ENCODE data around the gene RNF123. TPM values are rescaled to one million over a fixed set of nuclear protein-coding genes. Genes with fewer than 3 reads are reported as not detected.

RNF123 gene
- total RNA-seq, 1 experiment from 2014 or later = 47.1 TPM

DNA sequence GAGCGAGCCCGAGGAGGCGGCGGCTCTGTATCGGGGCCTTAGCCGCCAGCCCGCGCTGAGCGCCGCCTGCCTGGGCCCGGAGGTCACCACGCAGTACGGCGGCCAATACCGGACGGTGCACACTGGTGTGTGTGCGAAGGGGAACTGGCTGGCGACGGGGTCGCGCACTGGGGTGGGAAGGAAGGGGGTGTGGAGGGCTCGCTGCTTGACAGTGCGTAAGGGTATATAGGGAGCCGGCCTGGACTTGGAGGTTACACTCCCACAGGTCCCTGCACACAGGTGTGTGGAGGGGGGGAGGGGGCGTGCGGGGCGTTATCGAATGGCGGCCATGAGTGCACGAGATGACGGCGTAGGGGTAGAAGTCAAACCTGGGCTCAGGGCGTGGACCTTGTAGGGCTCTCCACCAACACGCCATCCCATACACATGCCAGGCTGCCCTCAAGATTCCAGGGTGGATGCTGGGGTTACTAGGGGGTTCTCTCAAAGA lies 14.8 kb upstream of the RNF123 start (continued):
- TF ChIP-seq, protein P1, sequence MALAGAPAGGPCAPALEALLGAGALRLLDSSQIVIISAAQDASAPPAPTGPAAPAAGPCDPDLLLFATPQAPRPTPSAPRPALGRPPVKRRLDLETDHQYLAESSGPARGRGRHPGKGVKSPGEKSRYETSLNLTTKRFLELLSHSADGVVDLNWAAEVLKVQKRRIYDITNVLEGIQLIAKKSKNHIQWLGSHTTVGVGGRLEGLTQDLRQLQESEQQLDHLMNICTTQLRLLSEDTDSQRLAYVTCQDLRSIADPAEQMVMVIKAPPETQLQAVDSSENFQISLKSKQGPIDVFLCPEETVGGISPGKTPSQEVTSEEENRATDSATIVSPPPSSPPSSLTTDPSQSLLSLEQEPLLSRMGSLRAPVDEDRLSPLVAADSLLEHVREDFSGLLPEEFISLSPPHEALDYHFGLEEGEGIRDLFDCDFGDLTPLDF (CRISPR knock-in tag; IDR thresholded peaks at IDR 0.05) = no peak
- TF ChIP-seq, protein P2, sequence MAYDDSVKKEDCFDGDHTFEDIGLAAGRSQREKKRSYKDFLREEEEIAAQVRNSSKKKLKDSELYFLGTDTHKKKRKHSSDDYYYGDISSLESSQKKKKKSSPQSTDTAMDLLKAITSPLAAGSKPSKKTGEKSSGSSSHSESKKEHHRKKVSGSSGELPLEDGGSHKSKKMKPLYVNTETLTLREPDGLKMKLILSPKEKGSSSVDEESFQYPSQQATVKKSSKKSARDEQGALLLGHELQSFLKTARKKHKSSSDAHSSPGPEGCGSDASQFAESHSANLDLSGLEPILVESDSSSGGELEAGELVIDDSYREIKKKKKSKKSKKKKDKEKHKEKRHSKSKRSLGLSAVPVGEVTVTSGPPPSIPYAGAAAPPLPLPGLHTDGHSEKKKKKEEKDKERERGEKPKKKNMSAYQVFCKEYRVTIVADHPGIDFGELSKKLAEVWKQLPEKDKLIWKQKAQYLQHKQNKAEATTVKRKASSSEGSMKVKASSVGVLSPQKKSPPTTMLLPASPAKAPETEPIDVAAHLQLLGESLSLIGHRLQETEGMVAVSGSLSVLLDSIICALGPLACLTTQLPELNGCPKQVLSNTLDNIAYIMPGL (CRISPR knock-in tag; IDR thresholded peaks at IDR 0.05) = peak; percentile 36
- TF ChIP-seq, protein P3, sequence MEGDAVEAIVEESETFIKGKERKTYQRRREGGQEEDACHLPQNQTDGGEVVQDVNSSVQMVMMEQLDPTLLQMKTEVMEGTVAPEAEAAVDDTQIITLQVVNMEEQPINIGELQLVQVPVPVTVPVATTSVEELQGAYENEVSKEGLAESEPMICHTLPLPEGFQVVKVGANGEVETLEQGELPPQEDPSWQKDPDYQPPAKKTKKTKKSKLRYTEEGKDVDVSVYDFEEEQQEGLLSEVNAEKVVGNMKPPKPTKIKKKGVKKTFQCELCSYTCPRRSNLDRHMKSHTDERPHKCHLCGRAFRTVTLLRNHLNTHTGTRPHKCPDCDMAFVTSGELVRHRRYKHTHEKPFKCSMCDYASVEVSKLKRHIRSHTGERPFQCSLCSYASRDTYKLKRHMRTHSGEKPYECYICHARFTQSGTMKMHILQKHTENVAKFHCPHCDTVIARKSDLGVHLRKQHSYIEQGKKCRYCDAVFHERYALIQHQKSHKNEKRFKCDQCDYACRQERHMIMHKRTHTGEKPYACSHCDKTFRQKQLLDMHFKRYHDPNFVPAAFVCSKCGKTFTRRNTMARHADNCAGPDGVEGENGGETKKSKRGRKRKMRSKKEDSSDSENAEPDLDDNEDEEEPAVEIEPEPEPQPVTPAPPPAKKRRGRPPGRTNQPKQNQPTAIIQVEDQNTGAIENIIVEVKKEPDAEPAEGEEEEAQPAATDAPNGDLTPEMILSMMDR (IDR thresholded peaks at IDR 0.05) = no peak
- TF ChIP-seq CREM (CRISPR knock-in tag; IDR thresholded peaks at IDR 0.05) = no peak
- TF ChIP-seq, protein P4, sequence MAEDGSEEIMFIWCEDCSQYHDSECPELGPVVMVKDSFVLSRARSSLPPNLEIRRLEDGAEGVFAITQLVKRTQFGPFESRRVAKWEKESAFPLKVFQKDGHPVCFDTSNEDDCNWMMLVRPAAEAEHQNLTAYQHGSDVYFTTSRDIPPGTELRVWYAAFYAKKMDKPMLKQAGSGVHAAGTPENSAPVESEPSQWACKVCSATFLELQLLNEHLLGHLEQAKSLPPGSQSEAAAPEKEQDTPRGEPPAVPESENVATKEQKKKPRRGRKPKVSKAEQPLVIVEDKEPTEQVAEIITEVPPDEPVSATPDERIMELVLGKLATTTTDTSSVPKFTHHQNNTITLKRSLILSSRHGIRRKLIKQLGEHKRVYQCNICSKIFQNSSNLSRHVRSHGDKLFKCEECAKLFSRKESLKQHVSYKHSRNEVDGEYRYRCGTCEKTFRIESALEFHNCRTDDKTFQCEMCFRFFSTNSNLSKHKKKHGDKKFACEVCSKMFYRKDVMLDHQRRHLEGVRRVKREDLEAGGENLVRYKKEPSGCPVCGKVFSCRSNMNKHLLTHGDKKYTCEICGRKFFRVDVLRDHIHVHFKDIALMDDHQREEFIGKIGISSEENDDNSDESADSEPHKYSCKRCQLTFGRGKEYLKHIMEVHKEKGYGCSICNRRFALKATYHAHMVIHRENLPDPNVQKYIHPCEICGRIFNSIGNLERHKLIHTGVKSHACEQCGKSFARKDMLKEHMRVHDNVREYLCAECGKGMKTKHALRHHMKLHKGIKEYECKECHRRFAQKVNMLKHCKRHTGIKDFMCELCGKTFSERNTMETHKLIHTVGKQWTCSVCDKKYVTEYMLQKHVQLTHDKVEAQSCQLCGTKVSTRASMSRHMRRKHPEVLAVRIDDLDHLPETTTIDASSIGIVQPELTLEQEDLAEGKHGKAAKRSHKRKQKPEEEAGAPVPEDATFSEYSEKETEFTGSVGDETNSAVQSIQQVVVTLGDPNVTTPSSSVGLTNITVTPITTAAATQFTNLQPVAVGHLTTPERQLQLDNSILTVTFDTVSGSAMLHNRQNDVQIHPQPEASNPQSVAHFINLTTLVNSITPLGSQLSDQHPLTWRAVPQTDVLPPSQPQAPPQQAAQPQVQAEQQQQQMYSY (CRISPR knock-in tag; IDR thresholded peaks at IDR 0.05) = no peak
- peak; percentile 22; the same call in 1 of the 2 replicates for TF ChIP-seq FOXP1 (CRISPR knock-in tag; IDR thresholded peaks at IDR 0.05; ENCODE audit: borderline replicate concordance)
- TF ChIP-seq, protein P5, sequence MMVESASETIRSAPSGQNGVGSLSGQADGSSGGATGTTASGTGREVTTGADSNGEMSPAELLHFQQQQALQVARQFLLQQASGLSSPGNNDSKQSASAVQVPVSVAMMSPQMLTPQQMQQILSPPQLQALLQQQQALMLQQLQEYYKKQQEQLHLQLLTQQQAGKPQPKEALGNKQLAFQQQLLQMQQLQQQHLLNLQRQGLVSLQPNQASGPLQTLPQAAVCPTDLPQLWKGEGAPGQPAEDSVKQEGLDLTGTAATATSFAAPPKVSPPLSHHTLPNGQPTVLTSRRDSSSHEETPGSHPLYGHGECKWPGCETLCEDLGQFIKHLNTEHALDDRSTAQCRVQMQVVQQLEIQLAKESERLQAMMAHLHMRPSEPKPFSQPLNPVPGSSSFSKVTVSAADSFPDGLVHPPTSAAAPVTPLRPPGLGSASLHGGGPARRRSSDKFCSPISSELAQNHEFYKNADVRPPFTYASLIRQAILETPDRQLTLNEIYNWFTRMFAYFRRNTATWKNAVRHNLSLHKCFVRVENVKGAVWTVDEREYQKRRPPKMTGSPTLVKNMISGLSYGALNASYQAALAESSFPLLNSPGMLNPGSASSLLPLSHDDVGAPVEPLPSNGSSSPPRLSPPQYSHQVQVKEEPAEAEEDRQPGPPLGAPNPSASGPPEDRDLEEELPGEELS (CRISPR knock-in tag; IDR thresholded peaks at IDR 0.05) = no peak
- TF ChIP-seq, protein P6, sequence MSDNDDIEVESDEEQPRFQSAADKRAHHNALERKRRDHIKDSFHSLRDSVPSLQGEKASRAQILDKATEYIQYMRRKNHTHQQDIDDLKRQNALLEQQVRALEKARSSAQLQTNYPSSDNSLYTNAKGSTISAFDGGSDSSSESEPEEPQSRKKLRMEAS (CRISPR knock-in tag; IDR thresholded peaks at IDR 0.05) = peak; percentile 49; the same call in 1 of the 2 replicates
- TF ChIP-seq SP1 (CRISPR knock-in tag; conservative IDR thresholded peaks at IDR 0.05) = no peak
- TF ChIP-seq GTF2I (CRISPR knock-in tag; conservative IDR thresholded peaks at IDR 0.05) = no peak

DNA sequence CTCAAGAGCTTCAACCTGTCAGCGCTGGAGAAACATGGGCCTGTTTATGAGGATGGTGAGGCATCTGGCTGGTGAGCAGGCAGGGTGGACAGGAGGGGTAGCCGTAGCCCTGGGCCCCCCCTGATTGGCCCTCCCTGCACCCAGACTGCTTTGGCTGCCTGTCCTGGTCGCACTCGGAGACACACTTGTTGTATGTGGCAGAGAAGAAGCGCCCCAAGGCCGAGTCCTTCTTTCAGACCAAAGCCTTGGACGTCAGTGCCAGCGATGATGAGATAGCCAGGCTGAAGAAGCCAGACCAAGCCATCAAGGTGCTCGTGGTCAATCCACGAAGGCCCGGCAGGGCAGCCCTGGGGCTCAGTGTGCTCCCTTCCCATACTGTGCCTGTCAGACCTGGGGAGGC lies 13.4 kb upstream of the RNF123 start:
- ChIA-PET CTCF (interaction anchor here (1.3 kb wide), 1 partner anchor 12 kb away, joined by 3 read pairs; no protein-coding TSS in a partner anchor), POLR2A (no interaction called here)
- H3K27ac Mint-ChIP-seq = no peak overlapping the region
- no peak for DNase-seq (ENCODE audit: low spot score)
- ATAC-seq = no peak
- no peak for TF ChIP-seq ZNF121 (CRISPR knock-in tag; IDR thresholded peaks at IDR 0.05)
- H3K4me3 Mint-ChIP-seq = peak overlapping the region; percentile 81
- H3K27me3 Mint-ChIP-seq (ENCODE audit: low read depth) = no peaks in the 10 kb centered on the region
- peaks cover 21% of the 10 kb centered on the region for H3K4me1 Mint-ChIP-seq
- no peaks in the 10 kb centered on the region for H3K9me3 Mint-ChIP-seq
- H3K36me3 Mint-ChIP-seq = peaks cover 31% of the 10 kb centered on the region
